HG03378 (cell line): Measurements from ENCODE around the gene NXT1.
"Not testable (repeated sequence)": the region's sequence is repeated elsewhere in the genome, so short reads cannot be mapped to it uniquely, and the experiment has no call there.

Experiments used
- ATAC-seq: cut with Tn5 transposase; IDR thresholded peaks from one replicate; pipeline ENCODE4 v1.9.1; 2021; ENCODE audit warnings: mild to moderate bottlenecking, moderate library complexity; ENCODE audit not compliant: unreplicated experiment

NXT1 gene

GRCh38 chr20:23350196-23350903 is at the start of gene NXT1:
NXT1 (plus strand) TSS chr20:23350791; CDS start chr20:23354042, 3,251 bp downstream.
- ATAC-seq: peak; percentile 85

- no peak for ATAC-seq
Observed at GRCh38 chr20:23301436-23302050, 49.0 kb upstream of the NXT1 start.

GRCh38 chr20:23302386-23302785 is 48.2 kb upstream of the NXT1 start:
- ATAC-seq: no peak

GRCh38 chr20:23302801-23303200 is 47.8 kb upstream of the NXT1 start:
- no peak for ATAC-seq

- ATAC-seq: no peak
Observed at GRCh38 chr20:23303325-23304102, 47.1 kb upstream of the NXT1 start.

- no peak for ATAC-seq
Observed at GRCh38 chr20:23304616-23305015, 46.0 kb upstream of the NXT1 start.

GRCh38 chr20:23305098-23305497 is 45.5 kb upstream of the NXT1 start:
- no peak for ATAC-seq

- ATAC-seq: not testable (repeated sequence)
Observed at GRCh38 chr20:23307393-23307792, 43.2 kb upstream of the NXT1 start.

GRCh38 chr20:23308024-23308423 is 42.6 kb upstream of the NXT1 start:
- ATAC-seq: no peak

- no peak for ATAC-seq
Observed at GRCh38 chr20:23308908-23309307, 41.7 kb upstream of the NXT1 start.

- ATAC-seq: no peak
Observed at GRCh38 chr20:23309781-23310180, 40.8 kb upstream of the NXT1 start.

- ATAC-seq: no peak
Observed at GRCh38 chr20:23311947-23312506, 38.6 kb upstream of the NXT1 start.

GRCh38 chr20:23313271-23313670 is 37.3 kb upstream of the NXT1 start:
- ATAC-seq: no peak

GRCh38 chr20:23314699-23315098 is 35.9 kb upstream of the NXT1 start:
- ATAC-seq: no peak

- ATAC-seq: no peak
Observed at GRCh38 chr20:23315099-23315498, 35.5 kb upstream of the NXT1 start.

- no peak for ATAC-seq
Observed at GRCh38 chr20:23316626-23317025, 34.0 kb upstream of the NXT1 start.

- ATAC-seq: no peak
Observed at GRCh38 chr20:23317081-23317480, 33.5 kb upstream of the NXT1 start.

- ATAC-seq: no peak
Observed at GRCh38 chr20:23318347-23318746, 32.2 kb upstream of the NXT1 start.

GRCh38 chr20:23320317-23320716 is 30.3 kb upstream of the NXT1 start:
- ATAC-seq: no peak

- ATAC-seq: no peak
Observed at GRCh38 chr20:23325107-23325506, 25.5 kb upstream of the NXT1 start.

GRCh38 chr20:23326774-23327173 is 23.8 kb upstream of the NXT1 start:
- ATAC-seq: no peak
